ENCODE data around the gene LARGE2. TPM values are rescaled to one million over a fixed set of nuclear protein-coding genes. Genes with fewer than 3 reads are reported as not detected.

LARGE2 gene
- total and polyA plus RNA-seq, 9 of the 15 experiments (the other 6 are each of a cell fraction or from before 2014, with no cell fraction given) = 0.56 to 14.1 (median 6.6) TPM

GRCh38 chr11:45877845-45878244, 44.6 kb upstream of the LARGE2 start (continued):
- no peak for TF ChIP-seq PTTG1 (tag; IDR thresholded peaks at IDR 0.05; ENCODE audit: low read depth)
- TF ChIP-seq ELF1 (tag; IDR thresholded peaks at IDR 0.05) = no peak

- in situ Hi-C loops (cut with MboI) (no loop called here), intact Hi-C loops (cut with micrococcal nuclease) (loop anchor here (10.0 kb wide), 1 partner anchor 65 kb away; no protein-coding TSS in a partner anchor)
- DNase-seq (ENCODE audit: extremely low read depth in 1 of 4, low spot score in 3 of 4) = peak; percentile 31 to 84 (median 55)
- ChIA-PET CTCF (ENCODE audit: low intra/inter-chr PET ratio) (no interaction called here), POLR2A (interaction anchor here (0.8 to 1.5 kb wide), 4 partner anchors 9 to 115 kb away, joined by 3 to 7 read pairs (median 6); no protein-coding TSS in a partner anchor)
- H3K79me2 ChIP-seq (ENCODE audit: control insufficient read depth, insufficient read depth, low read length) = no peaks in the 10 kb centered on the region
- H3K4me3 ChIP-seq = no peak overlapping the region
- peaks cover 53% of the 10 kb centered on the region for H3K36me3 ChIP-seq (ENCODE audit: control insufficient read depth, insufficient read depth, low read length)
- H3K4me1 ChIP-seq (replicated peaks in 1 of 2; ENCODE audit: control insufficient read depth in 2 of 2, insufficient read depth in 2 of 2, low read length in 2 of 2) = peaks cover 12 to 22% of the 10 kb centered on the region in 2 experiments
- no TSS peak for BruUV-seq (replicated peaks)
- peak overlapping the region; percentile 23; the same call in 1 of the 2 replicates for H3K4me2 ChIP-seq (ENCODE audit: insufficient read depth, low read length)
- H4K20me1 ChIP-seq (replicated peaks; ENCODE audit: control insufficient read depth, insufficient read depth, low read length) = peaks cover 17% of the 10 kb centered on the region
- H3K9ac ChIP-seq (ENCODE audit: insufficient read depth in 1 of 2, low read depth in 2 of 2, low read length in 2 of 2) = peak overlapping the region; percentile 10 to 62; a peak in 1 of 4 replicates
- H3K9me1 ChIP-seq (ENCODE audit: control insufficient read depth, insufficient read depth, low read length) = no peaks in the 10 kb centered on the region
- H2AFZ ChIP-seq (ENCODE audit: low read depth, low read length) = no peak overlapping the region
- ATAC-seq = peak; percentile 84
- peak; percentile 92 for FAIRE-seq
- no peaks in the 10 kb centered on the region for H3K9me3 ChIP-seq (replicated peaks; ENCODE audit: control insufficient read depth, insufficient read depth, low read depth, low read length)
- H3K27ac ChIP-seq (ENCODE audit: extremely low read depth, low read depth, low read length) = peak overlapping the region; percentile 69
- WGBS (ENCODE audit: insufficient coverage, low coverage, missing lambda C conversion rate) = 3% methylated on average over 7 of the region's 7 CpGs
- H3K27me3 ChIP-seq (ENCODE audit: control insufficient read depth in 2 of 2, insufficient read depth in 2 of 2, low read length in 2 of 2) = no peaks in the 10 kb centered on the region
- TF ChIP-seq MNT (conservative IDR thresholded peaks at IDR 0.05) (peak in 1 of 2 experiments; percentile 48; a peak in 1 of 4 replicates), FOSL1 (tag; conservative IDR thresholded peaks at IDR 0.05) (peak; percentile 99), MAZ (CRISPR knock-in tag; conservative IDR thresholded peaks at IDR 0.05 in 1 of 2, IDR thresholded peaks at IDR 0.05 in 1 of 2) (peak in 1 of 2 experiments; percentile 72; a peak in 2 of 4 replicates), ATF4 (CRISPR knock-in tag; IDR thresholded peaks at IDR 0.05) (no peak), JUND (IDR thresholded peaks at IDR 0.05; ENCODE audit: borderline replicate concordance, low read depth, low read length) (peak; percentile 99), JUND (tag; IDR thresholded peaks at IDR 0.05; ENCODE audit: borderline replicate concordance, low read depth, low read length) (peak; percentile 98), HDAC1 (IDR thresholded peaks at IDR 0.05) (peak in 1 of 2 experiments; percentile 82; a peak in 2 of 4 replicates), JUNB (CRISPR knock-in tag; conservative IDR thresholded peaks at IDR 0.05) (peak; percentile 55; the same call in 1 of the 2 replicates), SMARCA4 (IDR thresholded peaks at IDR 0.05) (peak; percentile 97), MYNN (IDR thresholded peaks at IDR 0.05) (peak; percentile 85; the same call in 1 of the 2 replicates), MYNN (CRISPR knock-in tag; IDR thresholded peaks at IDR 0.05) (no peak), STAT6 (CRISPR knock-in tag; IDR thresholded peaks at IDR 0.05) (no peak), EGR1 (conservative IDR thresholded peaks at IDR 0.05) (peak; percentile 78)
These were observed 42.4 kb upstream of the LARGE2 start for GRCh38 chr11:45879803-45880686.

Measured in K562 (cell line).